Activated naive CD4-positive, alpha-beta T cell treated with anti-CD3 and anti-CD28 coated beads for 36 hours (primary cell): ENCODE results near the gene PCDHB5. TPM values are rescaled to one million over a fixed set of nuclear protein-coding genes. Genes with fewer than 3 reads are reported as not detected.
A peak's percentile ranks its signal among the peaks of the same experiment; 100 is the strongest.
"Not testable (repeated sequence)": the region's sequence is repeated elsewhere in the genome, so short reads cannot be mapped to it uniquely, and the experiment has no call there.

Source experiments
- CTCF ChIA-PET: fragments of 350-600 bp; sonication (Branson Sonifier 250); formaldehyde crosslinking; loops from one replicate; lab custom pipeline; 2021; ENCODE audit warnings: antibody characterized with exemption; lab: Charles Lee
- DNase-seq: peaks from one replicate; pipeline ENCODE4 v3.0.0-alpha.2; 2020
- H3K27ac Mint-ChIP-seq: one replicate; pipeline ENCODE4 v1.8.0; 2021; ENCODE audit warnings: mild to moderate bottlenecking, mixed read lengths
- H3K27me3 Mint-ChIP-seq: one replicate; pipeline ENCODE4 v1.8.0; 2021; ENCODE audit warnings: low read depth, mixed read lengths
- H3K36me3 Mint-ChIP-seq: one replicate; pipeline ENCODE4 v1.8.0; 2021; ENCODE audit warnings: low read depth, mixed read lengths
- H3K4me1 Mint-ChIP-seq: one replicate; pipeline ENCODE4 v1.8.0; 2021; ENCODE audit warnings: low read depth, mixed read lengths
- H3K4me3 Mint-ChIP-seq: one replicate; pipeline ENCODE4 v1.8.0; 2021; ENCODE audit warnings: mild to moderate bottlenecking, moderate library complexity, mixed read lengths
- H3K9me3 Mint-ChIP-seq: one replicate; pipeline ENCODE4 v1.8.0; 2021; ENCODE audit warnings: mixed read lengths
- intact Hi-C: fragments of 100-400 bp; cut with micrococcal nuclease; formaldehyde crosslinking; loops from one replicate; pipeline ENCODE4 v1.15.1; 2023
- total RNA-seq, 2 experiments: library from RNA; stranded (reverse); gene quantifications; one replicate each; pipeline ENCODE4 v1.2.3, GENCODE V29; 2021

PCDHB5 gene
- total RNA-seq, 2 experiments from 2014 or later: not detected

DNA sequence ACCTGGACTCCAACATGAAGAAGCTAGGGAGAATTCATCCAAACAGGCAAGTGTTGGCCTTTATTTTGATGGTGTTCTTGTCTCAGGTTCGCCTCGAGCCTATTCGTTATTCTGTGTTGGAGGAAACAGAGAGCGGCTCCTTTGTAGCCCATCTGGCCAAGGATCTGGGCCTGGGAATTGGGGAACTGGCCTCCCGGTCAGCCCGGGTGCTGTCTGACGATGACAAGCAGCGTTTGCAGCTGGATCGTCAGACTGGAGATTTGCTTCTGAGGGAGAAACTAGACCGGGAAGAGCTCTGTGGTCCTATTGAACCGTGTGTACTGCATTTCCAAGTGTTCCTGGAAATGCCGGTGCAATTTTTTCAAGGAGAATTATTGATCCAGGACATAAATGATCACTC, 13.0 kb upstream of the PCDHB5 start:
- no peak overlapping the region for H3K4me3 Mint-ChIP-seq
- H3K36me3 Mint-ChIP-seq: peaks cover 5% of the 10 kb centered on the region
- intact Hi-C loops: no loop called here
- H3K27ac Mint-ChIP-seq: no peak overlapping the region
- no peak for DNase-seq
- CTCF ChIA-PET: interaction anchor here (0.5 kb wide), 1 partner anchor 492 kb away, joined by 3 read pairs; no protein-coding TSS in a partner anchor
- H3K27me3 Mint-ChIP-seq: peaks cover 33% of the 10 kb centered on the region
- H3K9me3 Mint-ChIP-seq: peaks cover 8% of the 10 kb centered on the region
- H3K4me1 Mint-ChIP-seq: no peaks in the 10 kb centered on the region

DNA sequence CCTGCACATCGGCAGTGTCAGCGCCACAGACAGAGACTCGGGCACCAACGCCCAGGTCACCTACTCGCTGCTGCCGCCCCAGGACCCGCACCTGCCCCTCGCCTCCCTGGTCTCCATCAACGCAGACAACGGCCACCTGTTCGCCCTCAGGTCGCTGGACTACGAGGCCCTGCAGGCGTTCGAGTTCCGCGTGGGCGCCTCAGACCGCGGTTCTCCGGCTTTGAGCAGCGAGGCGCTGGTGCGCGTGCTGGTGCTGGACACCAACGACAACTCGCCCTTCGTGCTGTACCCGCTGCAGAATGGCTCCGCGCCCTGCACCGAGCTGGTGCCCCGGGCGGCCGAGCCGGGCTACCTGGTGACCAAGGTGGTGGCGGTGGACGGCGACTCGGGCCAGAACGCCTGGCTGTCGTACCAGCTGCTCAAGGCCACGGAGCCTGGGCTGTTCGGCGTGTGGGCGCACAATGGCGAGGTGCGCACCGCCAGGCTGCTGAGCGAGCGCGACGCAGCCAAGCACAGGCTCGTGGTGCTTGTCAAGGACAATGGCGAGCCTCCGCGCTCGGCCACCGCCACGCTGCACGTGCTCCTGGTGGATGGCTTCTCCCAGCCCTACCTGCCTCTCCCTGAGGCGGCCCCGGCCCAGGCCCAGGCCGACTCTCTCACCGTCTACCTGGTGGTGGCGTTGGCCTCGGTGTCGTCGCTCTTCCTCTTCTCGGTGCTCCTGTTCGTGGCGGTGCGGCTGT, 11.4 kb upstream of the PCDHB5 start:
- H3K9me3 Mint-ChIP-seq, H3K4me3 Mint-ChIP-seq, DNase-seq, H3K4me1 Mint-ChIP-seq, CTCF ChIA-PET, intact Hi-C loops, H3K27ac Mint-ChIP-seq, H3K36me3 Mint-ChIP-seq: not testable (repeated sequence)
- peaks cover 35% of the 10 kb centered on the region for H3K27me3 Mint-ChIP-seq

DNA sequence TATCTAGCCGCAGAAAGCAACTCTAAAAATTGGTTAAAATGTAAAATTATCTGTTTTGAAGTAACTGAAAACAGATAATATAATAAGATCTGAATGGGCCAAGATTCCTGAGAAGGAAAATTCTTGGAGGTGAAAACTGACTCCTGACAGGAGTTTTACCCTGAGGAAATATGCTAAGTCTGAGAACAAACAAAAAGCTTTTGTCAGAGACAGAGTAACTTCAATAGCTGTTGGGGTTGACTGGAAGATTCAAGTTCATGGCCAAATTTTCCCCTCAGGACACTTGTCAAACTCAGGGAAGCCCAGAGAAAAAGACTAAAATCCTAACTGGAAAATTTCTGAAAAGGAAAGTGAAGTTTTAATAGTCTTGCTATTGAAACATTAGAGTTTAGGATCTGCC, 7.7 kb upstream of the PCDHB5 start:
- Mint-ChIP-seq H3K27me3 (peaks cover 23% of the 10 kb centered on the region), H3K36me3 (peaks cover 5% of the 10 kb centered on the region), H3K27ac (no peak overlapping the region), H3K4me1 (no peaks in the 10 kb centered on the region), H3K9me3 (peaks cover 7% of the 10 kb centered on the region), H3K4me3 (no peak overlapping the region)
- CTCF ChIA-PET: no interaction called here
- intact Hi-C loops: no loop called here
- no peak for DNase-seq

DNA sequence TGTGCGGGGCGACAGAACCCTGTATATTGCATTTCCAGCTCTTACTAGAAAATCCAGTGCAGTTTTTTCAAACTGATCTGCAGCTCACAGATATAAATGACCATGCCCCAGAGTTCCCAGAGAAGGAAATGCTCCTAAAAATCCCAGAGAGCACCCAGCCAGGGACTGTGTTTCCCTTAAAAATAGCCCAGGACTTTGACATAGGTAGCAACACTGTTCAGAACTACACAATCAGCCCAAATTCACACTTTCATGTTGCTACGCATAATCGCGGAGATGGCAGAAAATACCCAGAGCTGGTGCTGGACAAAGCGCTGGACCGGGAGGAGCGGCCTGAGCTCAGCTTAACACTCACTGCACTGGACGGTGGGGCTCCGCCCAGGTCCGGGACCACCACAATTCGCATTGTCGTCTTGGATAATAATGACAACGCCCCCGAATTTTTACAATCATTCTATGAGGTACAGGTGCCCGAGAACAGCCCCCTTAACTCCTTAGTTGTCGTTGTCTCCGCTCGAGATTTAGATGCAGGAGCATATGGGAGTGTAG, 786 bp downstream of the PCDHB5 start:
- H3K9me3 Mint-ChIP-seq: peaks cover 32% of the 10 kb centered on the region
- H3K4me3 Mint-ChIP-seq: peak overlapping the region; percentile 63
- DNase-seq: no peak
- peaks cover 27% of the 10 kb centered on the region for H3K27me3 Mint-ChIP-seq
- H3K27ac Mint-ChIP-seq: no peak overlapping the region
- peaks cover 6% of the 10 kb centered on the region for H3K4me1 Mint-ChIP-seq
- peaks cover 4% of the 10 kb centered on the region for H3K36me3 Mint-ChIP-seq
- intact Hi-C loops: no loop called here
- CTCF ChIA-PET: interaction anchor here (0.5 to 0.7 kb wide), 2 partner anchors 379 to 429 kb away, joined by 3 to 6 read pairs; no protein-coding TSS in a partner anchor

DNA sequence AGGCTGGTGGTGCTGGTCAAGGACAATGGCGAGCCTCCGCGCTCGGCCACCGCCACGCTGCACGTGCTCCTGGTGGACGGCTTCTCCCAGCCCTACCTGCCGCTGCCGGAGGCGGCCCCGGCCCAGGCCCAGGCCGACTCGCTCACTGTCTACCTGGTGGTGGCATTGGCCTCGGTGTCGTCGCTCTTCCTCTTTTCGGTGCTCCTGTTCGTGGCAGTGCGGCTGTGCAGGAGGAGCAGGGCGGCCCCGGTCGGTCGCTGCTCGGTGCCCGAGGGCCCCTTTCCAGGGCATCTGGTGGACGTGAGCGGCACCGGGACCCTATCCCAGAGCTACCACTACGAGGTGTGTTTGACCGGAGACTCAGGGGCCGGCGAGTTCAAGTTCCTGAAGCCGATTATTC, 2.3 kb downstream of the PCDHB5 start:
- H3K36me3 Mint-ChIP-seq, H3K4me3 Mint-ChIP-seq, CTCF ChIA-PET, H3K4me1 Mint-ChIP-seq, DNase-seq, H3K27ac Mint-ChIP-seq, intact Hi-C loops: not testable (repeated sequence)
- Mint-ChIP-seq H3K9me3 (peaks cover 32% of the 10 kb centered on the region), H3K27me3 (peaks cover 27% of the 10 kb centered on the region)

DNA sequence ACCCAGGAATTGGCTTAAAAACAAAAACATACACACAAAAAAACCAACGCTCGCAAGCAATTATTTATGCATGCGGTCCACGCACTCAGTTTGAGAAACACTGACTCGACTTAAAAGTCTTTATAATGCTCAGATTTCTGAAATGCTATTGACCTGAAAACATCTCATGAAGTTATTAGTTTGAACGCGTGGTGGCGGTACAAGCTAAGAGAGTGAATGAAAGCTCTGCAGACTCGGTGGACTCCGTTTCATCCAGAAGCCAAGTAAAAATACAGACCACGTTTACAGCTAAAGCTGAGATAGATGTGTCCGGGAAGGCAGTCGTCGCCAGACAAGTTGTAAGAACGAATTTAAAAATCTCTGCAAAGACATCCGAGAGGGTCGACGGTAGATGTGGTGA, 14.8 kb downstream of the PCDHB5 start, which contains the start of gene PCDHB6:
Gene PCDHB6 (plus strand): TSS at position 246 of the 400 bp plus-strand sequence. CDS start 201 bp downstream, outside the sequence.
- Mint-ChIP-seq H3K36me3 (peaks cover 11% of the 10 kb centered on the region), H3K4me3 (no peak within 1 kb of the TSS), H3K9me3 (peaks cover 22% of the 10 kb centered on the region), H3K4me1 (peaks cover 4% of the 10 kb centered on the region), H3K27ac (no peak within 1 kb of the TSS), H3K27me3 (peaks cover 37% of the 10 kb centered on the region)
- CTCF ChIA-PET: interaction anchor here (0.7 kb wide), 1 partner anchor 11 kb away, joined by 3 read pairs; no protein-coding TSS in a partner anchor
- DNase-seq: peak; percentile 21
- intact Hi-C loops: no loop called here

DNA sequence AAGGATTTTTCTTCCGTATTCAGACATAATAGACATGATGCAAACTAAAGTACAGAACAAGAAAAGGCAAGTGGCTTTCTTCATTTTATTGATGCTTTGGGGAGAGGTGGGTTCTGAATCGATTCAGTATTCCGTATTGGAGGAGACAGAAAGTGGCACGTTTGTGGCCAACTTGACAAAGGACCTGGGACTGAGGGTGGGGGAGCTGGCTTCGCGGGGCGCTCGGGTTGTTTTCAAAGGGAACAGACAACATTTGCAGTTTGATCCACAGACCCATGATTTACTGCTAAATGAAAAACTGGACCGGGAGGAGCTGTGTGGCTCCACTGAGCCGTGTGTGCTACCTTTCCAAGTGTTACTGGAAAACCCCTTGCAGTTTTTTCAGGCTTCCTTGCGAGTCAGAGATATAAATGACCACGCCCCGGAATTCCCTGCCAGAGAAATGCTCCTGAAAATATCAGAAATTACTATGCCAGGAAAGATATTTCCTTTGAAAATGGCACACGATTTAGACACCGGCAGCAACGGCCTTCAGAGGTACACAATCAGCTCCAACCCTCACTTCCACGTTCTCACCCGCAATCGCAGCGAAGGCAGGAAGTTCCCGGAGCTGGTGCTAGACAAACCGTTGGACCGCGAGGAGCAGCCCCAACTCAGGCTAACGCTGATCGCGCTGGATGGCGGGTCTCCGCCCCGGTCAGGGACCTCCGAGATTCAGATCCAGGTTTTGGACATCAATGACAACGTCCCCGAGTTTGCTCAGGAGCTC, 15.4 kb downstream of the PCDHB5 start:
- no peak for DNase-seq
- Mint-ChIP-seq H3K27me3 (peaks cover 39% of the 10 kb centered on the region), H3K9me3 (peaks cover 22% of the 10 kb centered on the region), H3K27ac (no peak overlapping the region), H3K4me3 (no peak overlapping the region), H3K4me1 (peaks cover 4% of the 10 kb centered on the region), H3K36me3 (peaks cover 11% of the 10 kb centered on the region)
- intact Hi-C loops: no loop called here
- CTCF ChIA-PET: interaction anchor here (0.7 kb wide), 1 partner anchor 12 kb away, joined by 3 read pairs; no protein-coding TSS in a partner anchor

DNA sequence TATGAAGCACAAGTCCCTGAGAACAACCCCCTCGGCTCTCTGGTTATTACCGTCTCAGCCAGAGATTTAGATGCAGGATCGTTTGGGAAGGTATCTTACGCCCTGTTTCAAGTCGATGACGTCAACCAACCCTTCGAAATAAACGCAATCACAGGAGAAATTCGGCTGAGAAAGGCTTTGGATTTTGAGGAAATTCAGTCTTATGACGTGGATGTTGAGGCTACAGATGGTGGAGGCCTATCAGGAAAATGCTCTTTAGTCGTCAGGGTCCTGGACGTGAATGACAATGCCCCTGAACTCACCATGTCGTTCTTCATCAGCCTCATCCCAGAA, 16.0 kb downstream of the PCDHB5 start:
- Mint-ChIP-seq H3K9me3 (peaks cover 22% of the 10 kb centered on the region), H3K27ac (no peak overlapping the region), H3K4me1 (peaks cover 4% of the 10 kb centered on the region), H3K36me3 (peaks cover 12% of the 10 kb centered on the region), H3K4me3 (no peak overlapping the region), H3K27me3 (peaks cover 43% of the 10 kb centered on the region)
- intact Hi-C loops: no loop called here
- CTCF ChIA-PET: no interaction called here
- DNase-seq: no peak

DNA sequence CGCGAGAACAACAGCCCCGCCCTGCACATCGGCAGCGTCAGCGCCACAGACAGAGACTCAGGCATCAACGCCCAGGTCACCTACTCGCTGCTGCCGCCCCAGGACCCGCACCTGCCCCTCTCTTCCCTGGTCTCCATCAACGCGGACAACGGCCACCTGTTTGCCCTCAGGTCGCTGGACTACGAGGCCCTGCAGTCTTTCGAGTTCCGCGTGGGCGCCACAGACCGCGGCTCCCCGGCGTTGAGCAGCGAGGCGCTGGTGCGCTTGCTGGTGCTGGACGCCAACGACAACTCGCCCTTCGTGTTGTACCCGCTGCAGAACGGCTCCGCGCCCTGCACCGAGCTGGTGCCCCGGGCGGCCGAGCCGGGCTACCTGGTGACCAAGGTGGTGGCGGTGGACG, 16.6 kb downstream of the PCDHB5 start:
- H3K27ac Mint-ChIP-seq, DNase-seq, intact Hi-C loops, CTCF ChIA-PET, H3K4me3 Mint-ChIP-seq, H3K4me1 Mint-ChIP-seq: not testable (repeated sequence)
- Mint-ChIP-seq H3K27me3 (peaks cover 50% of the 10 kb centered on the region), H3K9me3 (peaks cover 24% of the 10 kb centered on the region), H3K36me3 (peaks cover 14% of the 10 kb centered on the region)

DNA sequence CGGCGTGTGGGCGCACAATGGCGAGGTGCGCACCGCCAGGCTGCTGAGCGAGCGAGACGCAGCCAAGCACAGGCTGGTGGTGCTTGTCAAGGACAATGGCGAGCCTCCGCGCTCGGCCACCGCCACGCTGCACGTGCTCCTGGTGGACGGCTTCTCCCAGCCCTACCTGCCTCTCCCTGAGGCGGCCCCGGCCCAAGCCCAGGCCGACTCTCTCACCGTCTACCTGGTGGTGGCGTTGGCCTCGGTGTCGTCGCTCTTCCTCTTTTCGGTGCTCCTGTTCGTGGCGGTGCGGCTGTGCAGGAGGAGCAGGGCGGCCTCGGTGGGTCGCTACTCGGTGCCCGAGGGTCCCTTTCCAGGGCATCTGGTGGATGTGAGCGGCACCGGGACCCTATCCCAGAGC, 17.1 kb downstream of the PCDHB5 start:
- Mint-ChIP-seq H3K36me3 (peaks cover 16% of the 10 kb centered on the region), H3K9me3 (peaks cover 27% of the 10 kb centered on the region), H3K27me3 (peaks cover 55% of the 10 kb centered on the region)
- H3K4me1 Mint-ChIP-seq, H3K27ac Mint-ChIP-seq, CTCF ChIA-PET, H3K4me3 Mint-ChIP-seq, intact Hi-C loops, DNase-seq: not testable (repeated sequence)

DNA sequence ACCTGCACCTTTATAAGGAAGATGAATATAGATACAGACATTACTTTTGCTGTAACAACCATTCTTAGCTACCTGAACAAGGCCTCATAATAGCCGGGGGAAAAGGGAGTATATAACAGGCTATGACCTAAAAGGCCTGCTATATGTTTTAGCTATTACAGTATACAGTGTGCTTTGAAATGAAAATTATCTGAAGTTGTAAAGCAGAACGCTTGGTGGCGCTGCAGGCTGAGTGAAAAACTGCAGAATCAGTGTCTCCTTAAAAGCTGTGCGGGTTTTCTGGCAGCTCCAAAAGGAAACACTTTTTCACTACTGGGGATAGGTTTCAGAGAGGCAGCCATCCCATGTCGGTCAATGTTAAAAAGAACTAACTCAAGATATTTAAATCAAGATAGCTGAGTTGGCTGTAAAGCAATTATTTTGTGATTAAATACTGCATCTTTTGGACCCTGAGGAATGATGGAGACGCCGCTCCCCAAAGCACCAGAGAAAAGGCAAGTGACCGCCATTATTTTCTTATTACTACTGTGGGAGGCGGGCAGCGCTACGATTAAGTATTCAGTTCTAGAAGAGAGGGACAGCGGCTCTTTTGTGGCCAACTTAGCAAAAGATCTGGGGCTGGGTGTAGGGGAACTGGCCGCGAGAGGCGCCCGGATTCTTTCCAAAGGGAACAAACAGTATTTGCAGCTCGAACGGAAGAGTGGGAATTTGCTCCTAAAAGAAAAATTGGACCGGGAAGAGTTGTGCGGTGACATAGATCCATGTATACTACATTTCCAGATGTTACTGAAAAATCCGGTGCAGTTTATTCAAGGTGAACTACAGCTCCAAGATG, 20.8 kb downstream of the PCDHB5 start:
- H3K9me3 Mint-ChIP-seq: peaks cover 29% of the 10 kb centered on the region
- no peak for DNase-seq
- CTCF ChIA-PET: interaction anchor here (1.8 kb wide), 1 partner anchor 21 kb away, joined by 3 read pairs; the partner anchor contains the start of gene PCDHB8
- no peak overlapping the region for H3K4me3 Mint-ChIP-seq
- peaks cover 15% of the 10 kb centered on the region for H3K36me3 Mint-ChIP-seq
- no peaks in the 10 kb centered on the region for H3K4me1 Mint-ChIP-seq
- peaks cover 52% of the 10 kb centered on the region for H3K27me3 Mint-ChIP-seq
- intact Hi-C loops: no loop called here
- no peak overlapping the region for H3K27ac Mint-ChIP-seq

DNA sequence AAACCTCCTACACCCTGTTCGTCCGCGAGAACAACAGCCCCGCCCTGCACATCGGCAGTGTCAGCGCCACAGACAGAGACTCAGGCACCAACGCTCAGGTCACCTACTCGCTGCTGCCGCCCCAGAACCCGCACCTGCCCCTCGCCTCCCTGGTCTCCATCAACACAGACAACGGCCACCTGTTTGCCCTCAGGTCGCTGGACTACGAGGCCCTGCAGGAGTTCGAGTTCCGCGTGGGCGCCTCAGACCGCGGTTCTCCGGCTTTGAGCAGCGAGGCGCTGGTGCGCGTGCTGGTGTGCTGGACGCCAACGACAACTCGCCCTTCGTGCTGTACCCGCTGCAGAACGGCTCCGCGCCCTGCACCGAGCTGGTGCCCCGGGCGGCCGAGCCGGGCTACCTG, 22.4 kb downstream of the PCDHB5 start:
- H3K27ac Mint-ChIP-seq, H3K4me3 Mint-ChIP-seq, DNase-seq, intact Hi-C loops, CTCF ChIA-PET, H3K4me1 Mint-ChIP-seq: not testable (repeated sequence)
- peaks cover 40% of the 10 kb centered on the region for H3K27me3 Mint-ChIP-seq
- peaks cover 17% of the 10 kb centered on the region for H3K9me3 Mint-ChIP-seq
- H3K36me3 Mint-ChIP-seq: peaks cover 12% of the 10 kb centered on the region
